ENCODE results near the gene MYOCOS. TPM values are rescaled to one million over a fixed set of nuclear protein-coding genes. Genes with fewer than 3 reads are reported as not detected.
A peak's percentile ranks its signal among the peaks of the same experiment; 100 is the strongest.

Gene MYOCOS
- total RNA-seq, 1 donor from 2014 or later: not detected

- Mint-ChIP-seq H3K9me3 (no peaks in the 10 kb centered on the region), H3K36me3 (no peaks in the 10 kb centered on the region), H3K27me3 (peaks cover 4% of the 10 kb centered on the region), H3K4me1 (ENCODE audit: unreplicated experiment) (peaks cover 11% of the 10 kb centered on the region), H3K27ac (peak overlapping the region; percentile 16), H3K4me3 (no peak overlapping the region)
- no peak for DNase-seq (ENCODE audit: extremely low spot score, unreplicated experiment)
- no peak for TF ChIP-seq CTCF (conservative IDR thresholded peaks at IDR 0.05)
Measured at GRCh38 chr1:171640225-171640624, 18.2 kb downstream of the MYOCOS start.

- H3K4me3 Mint-ChIP-seq: no peak overlapping the region
- peaks cover 11% of the 10 kb centered on the region for H3K4me1 Mint-ChIP-seq (ENCODE audit: unreplicated experiment)
- H3K27me3 Mint-ChIP-seq: peaks cover 4% of the 10 kb centered on the region
- no peaks in the 10 kb centered on the region for H3K36me3 Mint-ChIP-seq
- no peak for DNase-seq (ENCODE audit: extremely low spot score, unreplicated experiment)
- H3K9me3 Mint-ChIP-seq: no peaks in the 10 kb centered on the region
- TF ChIP-seq CTCF (conservative IDR thresholded peaks at IDR 0.05): no peak
- H3K27ac Mint-ChIP-seq: no peak overlapping the region
Measured at GRCh38 chr1:171641076-171641864, 19.2 kb downstream of the MYOCOS start.

GRCh38 chr1:171642197-171642596 is 20.2 kb downstream of the MYOCOS start:
- H3K27ac Mint-ChIP-seq: no peak overlapping the region
- no peak for DNase-seq (ENCODE audit: extremely low spot score, unreplicated experiment)

DNA sequence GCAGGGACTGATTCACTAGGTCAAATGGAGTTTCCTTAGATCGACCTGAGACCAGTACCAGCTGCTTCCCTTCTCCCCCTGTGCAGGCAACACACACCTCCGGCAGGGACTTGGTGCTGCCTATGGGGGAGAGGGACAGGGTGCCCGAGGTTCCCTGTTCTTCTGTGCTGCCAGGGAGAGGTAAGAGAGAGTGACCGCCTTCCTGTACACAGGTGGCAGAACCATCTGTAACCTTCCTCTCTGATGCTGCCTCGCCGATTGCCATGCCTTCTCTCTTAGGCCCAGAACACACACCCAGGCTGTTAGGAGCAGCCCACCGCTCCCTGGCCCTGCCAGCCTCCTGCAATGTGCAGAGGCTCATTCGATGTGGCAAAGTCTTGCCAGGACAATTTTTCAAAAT is 21.1 kb downstream of the MYOCOS start:
- no peaks in the 10 kb centered on the region for H3K9me3 Mint-ChIP-seq

More at GRCh38 chr1:171642197-171642596, 20.2 kb downstream of the MYOCOS start:
- H3K4me1 Mint-ChIP-seq (ENCODE audit: unreplicated experiment): peaks cover 11% of the 10 kb centered on the region
- TF ChIP-seq CTCF (conservative IDR thresholded peaks at IDR 0.05): no peak
- H3K36me3 Mint-ChIP-seq: no peaks in the 10 kb centered on the region
- H3K9me3 Mint-ChIP-seq: no peaks in the 10 kb centered on the region
- no peak overlapping the region for H3K4me3 Mint-ChIP-seq
- peaks cover 4% of the 10 kb centered on the region for H3K27me3 Mint-ChIP-seq

DNA sequence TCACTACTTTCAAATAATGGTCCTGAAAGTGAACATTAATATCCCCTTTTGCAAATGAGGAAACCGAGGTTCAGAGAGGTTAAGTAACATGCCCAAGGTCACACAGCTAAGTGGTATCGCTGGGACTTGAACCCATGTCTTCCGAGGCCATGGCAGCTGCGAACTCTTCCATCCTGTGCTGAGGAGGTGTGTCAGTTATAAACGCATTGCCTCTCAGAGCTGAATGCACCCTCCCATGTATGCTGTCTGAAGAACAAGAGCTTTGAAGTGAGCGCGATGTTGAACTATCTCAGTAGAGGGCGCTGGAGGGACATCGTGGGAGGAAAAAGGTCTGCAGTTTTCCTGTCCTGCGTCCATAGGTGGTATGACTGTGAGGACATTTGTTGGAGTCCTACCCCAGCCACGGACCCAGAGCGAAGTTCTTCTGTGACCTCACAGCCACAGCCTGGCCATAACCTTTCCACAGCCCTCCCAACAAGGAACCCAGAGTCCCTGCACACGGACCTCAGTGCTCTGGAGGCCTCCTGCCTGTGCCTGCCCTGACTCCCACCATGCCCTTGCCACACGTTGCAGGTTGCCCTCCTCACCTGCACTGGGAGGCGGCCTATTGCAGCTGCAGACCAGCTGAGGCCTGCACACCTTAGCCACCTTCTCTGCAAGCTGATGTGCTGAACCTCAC is 22.9 kb downstream of the MYOCOS start:
- H3K4me3 Mint-ChIP-seq: no peak overlapping the region
- no peaks in the 10 kb centered on the region for H3K36me3 Mint-ChIP-seq
- peak; percentile 81 for TF ChIP-seq CTCF (conservative IDR thresholded peaks at IDR 0.05)
- peaks cover 4% of the 10 kb centered on the region for H3K27me3 Mint-ChIP-seq
- no peak overlapping the region for H3K27ac Mint-ChIP-seq
- H3K4me1 Mint-ChIP-seq (ENCODE audit: unreplicated experiment): peaks cover 11% of the 10 kb centered on the region
- H3K9me3 Mint-ChIP-seq: no peaks in the 10 kb centered on the region
- DNase-seq (ENCODE audit: extremely low spot score, unreplicated experiment): peak; percentile 75

More for the DNA sequence above, 21.1 kb downstream of the MYOCOS start:
- Mint-ChIP-seq H3K4me3 (no peak overlapping the region), H3K27ac (no peak overlapping the region), H3K27me3 (peaks cover 4% of the 10 kb centered on the region), H3K36me3 (no peaks in the 10 kb centered on the region), H3K4me1 (ENCODE audit: unreplicated experiment) (peaks cover 11% of the 10 kb centered on the region)
- TF ChIP-seq CTCF (conservative IDR thresholded peaks at IDR 0.05): no peak
- no peak for DNase-seq (ENCODE audit: extremely low spot score, unreplicated experiment)
